GM12872 (cell line): Measurements from ENCODE around the gene COL18A1.

Experiments
- TF ChIP-seq, protein P1 (sequence below): IDR thresholded peaks from 3 replicates; pipeline ENCODE4 v1.5.1; 2011; ENCODE audit warnings: low read depth, mild to moderate bottlenecking, low read length, moderate library complexity; ENCODE audit not compliant: insufficient read depth

COL18A1 gene

DNA sequence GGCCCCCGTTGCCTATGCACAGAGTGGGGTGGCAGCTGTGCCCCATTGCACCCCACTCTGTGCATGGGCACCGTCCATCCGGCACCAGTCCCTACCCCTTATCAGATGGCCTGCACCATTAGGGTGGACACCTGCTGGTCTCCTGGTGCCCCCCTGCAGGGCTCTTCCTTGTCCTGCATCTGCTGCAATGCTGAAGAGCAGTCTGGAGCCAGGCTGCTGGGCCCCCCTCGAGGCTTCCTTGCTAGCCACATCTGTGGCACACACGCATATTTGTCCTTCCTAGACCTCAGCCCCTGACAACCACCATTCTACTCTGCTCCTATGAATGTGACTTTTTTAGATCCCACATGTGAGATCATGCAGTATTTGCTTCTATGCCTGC, 56.4 kb downstream of the COL18A1 start:
- TF ChIP-seq, protein P1, sequence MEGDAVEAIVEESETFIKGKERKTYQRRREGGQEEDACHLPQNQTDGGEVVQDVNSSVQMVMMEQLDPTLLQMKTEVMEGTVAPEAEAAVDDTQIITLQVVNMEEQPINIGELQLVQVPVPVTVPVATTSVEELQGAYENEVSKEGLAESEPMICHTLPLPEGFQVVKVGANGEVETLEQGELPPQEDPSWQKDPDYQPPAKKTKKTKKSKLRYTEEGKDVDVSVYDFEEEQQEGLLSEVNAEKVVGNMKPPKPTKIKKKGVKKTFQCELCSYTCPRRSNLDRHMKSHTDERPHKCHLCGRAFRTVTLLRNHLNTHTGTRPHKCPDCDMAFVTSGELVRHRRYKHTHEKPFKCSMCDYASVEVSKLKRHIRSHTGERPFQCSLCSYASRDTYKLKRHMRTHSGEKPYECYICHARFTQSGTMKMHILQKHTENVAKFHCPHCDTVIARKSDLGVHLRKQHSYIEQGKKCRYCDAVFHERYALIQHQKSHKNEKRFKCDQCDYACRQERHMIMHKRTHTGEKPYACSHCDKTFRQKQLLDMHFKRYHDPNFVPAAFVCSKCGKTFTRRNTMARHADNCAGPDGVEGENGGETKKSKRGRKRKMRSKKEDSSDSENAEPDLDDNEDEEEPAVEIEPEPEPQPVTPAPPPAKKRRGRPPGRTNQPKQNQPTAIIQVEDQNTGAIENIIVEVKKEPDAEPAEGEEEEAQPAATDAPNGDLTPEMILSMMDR: no peak

DNA sequence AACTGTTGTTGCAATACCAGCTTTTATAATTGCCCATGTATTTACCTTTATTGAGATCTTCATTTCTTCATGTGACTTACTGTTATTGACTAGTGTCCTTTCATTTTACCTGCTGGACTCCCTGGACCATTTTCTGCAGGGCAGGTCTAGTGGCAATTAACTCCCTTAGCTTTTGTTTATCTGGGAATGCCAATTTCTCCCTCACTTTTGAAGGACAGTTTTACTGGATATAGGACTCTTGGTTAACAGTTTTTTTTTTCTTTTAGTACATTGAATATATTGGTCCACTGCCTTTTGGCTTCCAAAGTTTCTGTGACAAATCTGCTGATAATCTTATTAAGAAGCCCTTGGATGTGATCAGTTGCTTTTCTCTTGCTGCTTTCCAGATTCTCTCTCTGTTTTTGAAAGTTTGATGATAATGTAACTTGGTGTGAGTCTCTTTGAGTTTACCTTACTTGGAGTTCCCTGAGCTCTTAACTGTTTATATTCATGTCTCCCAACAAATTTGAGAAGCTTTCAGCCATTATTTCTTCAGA, 56.9 kb downstream of the COL18A1 start:
- TF ChIP-seq, protein P1: no peak

DNA sequence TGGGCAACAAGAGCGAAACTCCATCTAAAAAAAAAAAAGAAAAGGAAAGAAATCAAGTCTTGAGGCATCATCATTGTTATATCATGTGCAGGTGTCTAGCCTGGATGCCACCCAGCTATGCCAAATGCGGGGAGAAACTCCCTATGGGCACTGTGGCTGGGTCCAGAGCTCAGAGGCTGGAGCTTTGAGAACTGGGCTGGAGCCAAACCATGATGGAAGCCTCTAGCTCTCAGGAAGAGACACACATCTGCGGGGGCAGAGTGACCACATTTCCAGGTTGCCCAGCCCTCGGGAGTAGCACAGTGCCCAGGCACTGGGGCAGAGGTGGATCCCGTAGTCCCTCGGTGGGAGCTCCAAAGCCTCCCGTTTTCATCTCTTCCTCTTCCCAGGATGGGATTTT, 58.9 kb downstream of the COL18A1 start:
- TF ChIP-seq, protein P1: no peak

DNA sequence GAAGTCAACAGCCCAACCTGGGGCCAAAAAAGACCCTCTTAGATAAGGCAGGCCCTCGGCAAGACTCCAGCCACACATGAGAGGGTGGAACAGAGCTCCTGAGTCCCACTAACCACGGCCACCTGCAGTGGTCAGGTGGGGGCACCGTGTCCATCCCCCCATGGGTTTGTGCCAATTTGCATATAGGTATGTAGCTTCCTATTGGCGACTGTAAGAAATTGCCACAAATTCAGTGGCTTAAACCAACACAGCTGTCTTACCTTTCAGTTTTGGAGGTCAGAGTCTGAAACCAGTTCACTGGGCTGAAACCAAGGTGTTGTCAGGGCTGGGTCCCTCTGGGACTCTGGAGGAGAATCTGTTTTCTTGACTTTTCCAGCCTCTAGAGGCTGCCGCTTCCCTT, 59.3 kb downstream of the COL18A1 start:
- TF ChIP-seq, protein P1: no peak

DNA sequence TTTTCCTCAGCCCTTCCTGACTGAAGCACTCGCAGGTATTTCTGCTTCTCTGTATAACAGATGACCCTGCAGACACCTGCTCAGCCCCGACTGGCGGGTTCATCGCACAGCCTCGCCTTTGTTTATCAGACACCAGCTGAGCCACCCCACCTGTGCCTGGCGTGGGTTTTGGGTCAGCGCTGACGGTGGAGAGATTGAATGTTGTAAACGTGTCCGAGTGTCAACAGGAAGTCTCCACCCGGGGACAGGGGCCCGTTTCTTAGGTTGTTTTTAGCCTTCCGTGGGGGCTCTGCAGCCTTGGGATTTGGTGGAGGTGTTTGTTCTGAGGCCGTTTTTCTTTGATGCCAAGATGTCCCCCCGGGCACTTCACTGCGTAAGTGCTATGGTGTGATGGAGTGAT, 60.1 kb downstream of the COL18A1 start:
- TF ChIP-seq, protein P1: no peak

DNA sequence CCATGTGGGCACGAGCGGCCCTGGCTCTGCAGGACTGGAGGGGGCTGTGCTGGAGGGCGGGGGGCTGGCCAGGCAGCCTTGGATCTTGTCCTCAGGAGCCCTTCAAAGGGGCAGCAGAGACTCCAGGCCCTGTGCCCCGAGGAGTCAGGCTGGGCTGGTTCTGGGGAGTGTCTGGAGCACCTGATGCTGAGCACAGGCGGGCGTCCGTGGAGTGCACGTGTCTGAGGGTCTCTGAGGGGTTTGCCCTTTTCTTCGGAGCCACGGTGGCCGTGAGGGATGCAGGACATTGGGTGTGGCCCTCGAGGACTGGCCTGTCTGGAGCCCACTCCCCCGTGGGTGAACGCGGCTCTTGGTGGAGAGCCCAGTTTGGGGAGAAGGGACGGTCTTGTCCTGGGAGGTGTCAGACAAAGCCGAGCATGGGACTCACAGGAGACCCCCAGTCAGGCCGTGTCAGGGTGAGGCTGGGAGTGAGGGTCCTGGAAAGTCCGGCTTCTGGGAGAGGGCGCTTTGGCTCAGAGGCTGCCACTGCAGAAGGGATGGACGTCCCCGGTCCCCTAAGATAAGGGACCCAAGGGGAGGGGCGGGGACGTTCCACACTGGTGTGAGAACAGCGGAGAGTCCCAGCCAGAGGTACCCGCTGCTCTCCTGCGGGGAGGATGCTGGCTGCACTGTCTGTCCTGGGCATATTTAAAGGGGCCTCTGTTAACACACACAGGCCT, 60.8 kb downstream of the COL18A1 start:
- TF ChIP-seq, protein P1: no peak

DNA sequence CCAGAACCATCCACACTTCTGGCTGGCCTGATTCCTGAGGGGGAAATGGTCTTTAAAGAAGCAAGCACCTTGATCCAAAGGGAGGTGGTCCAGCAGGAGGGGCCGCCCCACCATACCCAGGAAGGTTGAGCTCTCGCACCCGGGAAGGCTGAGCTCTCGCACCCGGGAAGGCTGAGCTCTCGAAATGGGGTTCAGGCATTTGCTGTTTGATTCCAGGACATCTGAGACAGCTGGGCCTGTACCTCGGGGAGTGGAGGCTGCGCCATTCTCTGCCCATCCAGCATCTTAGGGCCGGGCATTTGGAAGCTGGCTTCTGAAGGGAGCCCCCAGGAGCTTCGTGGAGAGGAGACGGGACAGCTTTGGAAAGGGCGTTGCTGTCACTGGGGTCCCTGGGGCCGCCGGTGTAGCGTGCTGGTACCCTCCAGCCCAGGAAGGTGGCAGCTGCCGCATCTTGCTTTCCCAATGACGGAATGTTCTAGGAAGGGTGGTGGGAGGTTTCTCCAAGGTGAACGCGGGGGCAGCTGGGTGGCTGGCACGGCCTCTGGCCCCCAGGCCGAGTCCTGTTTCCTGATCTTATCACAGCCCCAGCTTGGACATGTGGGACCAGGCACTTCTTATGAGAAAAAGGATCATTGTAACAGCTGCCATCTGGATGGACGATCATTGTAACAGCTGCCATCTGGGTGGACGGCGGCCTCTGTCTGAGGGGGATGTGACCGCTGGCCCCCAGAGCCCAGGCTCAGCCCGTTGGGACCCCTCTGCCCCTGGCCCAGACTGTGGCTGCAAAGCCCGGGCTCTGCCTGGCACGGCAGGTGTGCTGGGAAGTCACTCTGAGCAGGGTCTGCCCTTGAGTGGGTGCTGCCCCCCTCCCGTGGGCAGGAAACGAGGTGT, 61.6 kb downstream of the COL18A1 start:
- TF ChIP-seq, protein P1: no peak
